NCI-H2107 (cell line): ENCODE data around the gene IGF2.
"Not testable (repeated sequence)": the region's sequence is repeated elsewhere in the genome, so short reads cannot be mapped to it uniquely, and the experiment has no call there.

Experiments used
- DNase-seq: peaks from one replicate; lab custom pipeline; 2025; lab: John Stamatoyannopoulos, UW

Gene IGF2

GRCh38 chr11:2136209-2136951 lies 2.8 kb downstream of the IGF2 start:
- DNase-seq = no peak

GRCh38 chr11:2135648-2136201 lies 3.5 kb downstream of the IGF2 start:
- DNase-seq = no peak

GRCh38 chr11:2135018-2135569 lies 4.1 kb downstream of the IGF2 start:
- no peak for DNase-seq

- DNase-seq = no peak
Measured at GRCh38 chr11:2134022-2135010, 4.9 kb downstream of the IGF2 start.

- DNase-seq = no peak
Measured at GRCh38 chr11:2133241-2134021, 5.8 kb downstream of the IGF2 start.

GRCh38 chr11:2132874-2133240 lies 6.3 kb downstream of the IGF2 start:
- DNase-seq = no peak

GRCh38 chr11:2132246-2132645 lies 6.9 kb downstream of the IGF2 start:
- no peak for DNase-seq

- DNase-seq = no peak
Measured at GRCh38 chr11:2131371-2132236, 7.6 kb downstream of the IGF2 start.

GRCh38 chr11:2130881-2131352 lies 8.3 kb downstream of the IGF2 start:
- no peak for DNase-seq

GRCh38 chr11:2129699-2130366 lies 9.4 kb downstream of the IGF2 start:
- no peak for DNase-seq

GRCh38 chr11:2129308-2129698 lies 9.9 kb downstream of the IGF2 start:
- DNase-seq = no peak

GRCh38 chr11:2128511-2129307 lies 10.5 kb downstream of the IGF2 start:
- DNase-seq = no peak

GRCh38 chr11:2128130-2128510 lies 11.1 kb downstream of the IGF2 start:
- no peak for DNase-seq

- no peak for DNase-seq
Measured at GRCh38 chr11:2127482-2128129, 11.6 kb downstream of the IGF2 start.

GRCh38 chr11:2126520-2127085 lies 12.6 kb downstream of the IGF2 start:
- DNase-seq = no peak

GRCh38 chr11:2124736-2125484 lies 14.3 kb downstream of the IGF2 start:
- DNase-seq = not testable (repeated sequence)

- DNase-seq = no peak
Measured at GRCh38 chr11:2123628-2123960, 15.6 kb downstream of the IGF2 start.
